ENCODE results near the gene FAM171A1.

- TF ChIP-seq CTCF (IDR thresholded peaks at IDR 0.05; ENCODE audit: low read depth, low read length) = no peak
- TF ChIP-seq EZH2phosphoT487 (IDR thresholded peaks at IDR 0.05; ENCODE audit: low read depth) = no peak
These were observed 92.3 kb downstream of the FAM171A1 start for GRCh38 chr10:15278786-15279185.

Measured in OCI-LY3 (cell line).